Measurements from ENCODE around the gene NIFK.

DNA sequence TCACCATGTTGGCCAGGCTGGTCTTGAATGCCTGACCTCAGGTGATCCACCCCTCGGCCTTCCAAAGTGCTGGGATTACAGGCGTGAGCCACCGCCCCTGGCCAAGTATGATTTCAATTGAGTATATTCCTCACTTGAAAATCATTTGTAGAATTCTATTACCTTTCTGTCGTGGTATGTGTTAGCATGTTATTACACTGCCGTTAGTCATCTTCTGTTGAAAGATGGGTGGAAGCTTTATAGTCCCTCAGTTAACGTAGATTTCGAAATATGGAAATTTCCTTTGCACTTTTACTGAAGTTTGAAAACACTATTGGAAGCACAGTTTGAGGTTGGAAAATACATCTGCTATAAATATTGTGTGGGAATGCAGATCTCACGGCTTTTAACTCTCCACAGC, 14.7 kb downstream of the NIFK start:
- no peak for TF ChIP-seq POLR2AphosphoS5 (IDR thresholded peaks at IDR 0.05)
- TF ChIP-seq CTCF (IDR thresholded peaks at IDR 0.05 in 8 of 11, conservative IDR thresholded peaks at IDR 0.05 in 3 of 11), result no peak

Measured in spleen (tissue), 7 donors.